ENCODE data around the gene SOS1.
"Not testable (repeated sequence)": the region's sequence is repeated elsewhere in the genome, so short reads cannot be mapped to it uniquely, and the experiment has no call there.

The SOS1 gene

DNA sequence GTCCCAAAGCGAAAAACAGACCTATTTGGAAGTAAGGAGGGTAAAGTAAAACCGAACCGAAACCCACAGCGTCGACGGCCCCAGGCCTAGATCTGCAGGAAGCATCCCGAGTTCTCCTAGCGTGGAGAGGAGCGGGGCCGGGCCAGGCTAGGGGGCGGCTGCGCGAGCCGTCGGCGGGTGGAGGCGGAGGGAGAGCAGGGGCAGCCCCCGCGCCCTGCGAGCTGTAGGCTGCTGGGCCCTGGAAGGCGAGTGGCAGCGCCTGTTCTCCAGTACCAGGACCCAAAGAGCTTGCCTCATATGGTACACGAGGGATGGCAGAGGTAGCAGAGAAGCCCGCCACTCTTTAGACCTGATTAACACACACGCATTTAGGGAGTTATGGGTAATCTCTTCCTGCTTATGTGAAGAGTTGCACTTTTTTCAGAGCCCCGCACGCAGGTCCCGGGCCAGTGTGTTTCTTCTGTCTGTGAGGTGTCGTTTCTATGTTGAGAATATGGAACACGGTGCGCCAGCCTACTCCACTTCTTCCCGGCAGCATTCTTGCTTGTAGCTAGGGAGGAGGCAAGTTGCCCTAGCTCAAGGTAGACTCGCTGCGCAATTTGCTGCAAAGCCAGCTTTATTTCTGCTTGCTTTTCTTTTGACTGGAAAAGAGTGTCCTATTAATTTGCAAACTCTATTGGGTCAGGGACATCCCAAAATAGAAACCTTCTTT, 160.1 kb downstream of the SOS1 start:
- DNase-seq = no peak

DNA sequence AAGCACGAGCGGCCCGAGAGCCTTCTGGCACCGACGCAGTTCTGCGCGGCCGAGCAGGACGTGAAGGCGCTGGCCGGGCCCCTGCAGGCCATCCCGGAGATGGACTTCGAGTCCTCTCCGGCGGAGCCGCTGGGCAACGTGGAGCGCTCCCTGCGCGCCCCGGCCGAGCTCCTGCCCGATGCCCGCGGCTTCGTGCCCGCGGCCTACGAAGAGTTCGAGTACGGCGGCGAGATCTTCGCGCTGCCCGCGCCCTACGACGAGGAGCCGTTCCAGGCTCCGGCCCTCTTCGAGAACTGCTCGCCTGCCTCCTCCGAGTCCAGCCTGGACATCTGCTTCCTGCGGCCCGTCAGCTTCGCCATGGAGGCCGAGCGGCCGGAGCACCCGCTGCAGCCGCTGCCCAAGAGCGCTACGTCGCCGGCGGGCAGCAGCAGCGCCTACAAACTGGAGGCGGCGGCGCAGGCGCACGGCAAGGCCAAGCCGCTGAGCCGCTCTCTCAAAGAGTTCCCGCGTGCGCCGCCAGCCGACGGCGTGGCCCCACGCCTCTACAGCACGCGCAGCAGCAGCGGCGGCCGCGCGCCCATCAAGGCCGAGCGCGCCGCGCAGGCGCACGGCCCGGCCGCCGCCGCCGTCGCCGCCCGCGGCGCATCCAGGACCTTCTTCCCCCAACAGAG, 160.8 kb downstream of the SOS1 start:
- peak; percentile 85 for DNase-seq

DNA sequence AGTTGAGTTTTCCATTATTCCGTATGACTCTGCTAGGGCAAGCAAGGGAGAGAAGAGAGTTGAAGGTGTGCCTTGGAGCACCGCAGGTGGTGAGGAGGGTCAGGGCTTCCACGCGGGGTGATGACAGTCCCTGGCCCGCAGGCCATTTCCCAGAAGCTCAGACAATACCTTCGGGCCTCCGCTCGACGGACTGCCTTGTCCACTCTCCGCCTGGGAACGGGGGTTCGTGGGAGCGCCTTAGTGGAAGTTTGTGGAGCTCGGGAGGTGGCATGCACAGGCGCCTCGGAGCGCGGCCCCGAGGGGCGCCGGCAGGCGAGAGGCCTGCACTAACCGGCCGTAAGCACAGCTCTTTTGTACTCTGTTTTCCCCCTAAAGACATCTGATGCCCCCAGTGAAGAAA, 161.4 kb downstream of the SOS1 start:
- no peak for DNase-seq

DNA sequence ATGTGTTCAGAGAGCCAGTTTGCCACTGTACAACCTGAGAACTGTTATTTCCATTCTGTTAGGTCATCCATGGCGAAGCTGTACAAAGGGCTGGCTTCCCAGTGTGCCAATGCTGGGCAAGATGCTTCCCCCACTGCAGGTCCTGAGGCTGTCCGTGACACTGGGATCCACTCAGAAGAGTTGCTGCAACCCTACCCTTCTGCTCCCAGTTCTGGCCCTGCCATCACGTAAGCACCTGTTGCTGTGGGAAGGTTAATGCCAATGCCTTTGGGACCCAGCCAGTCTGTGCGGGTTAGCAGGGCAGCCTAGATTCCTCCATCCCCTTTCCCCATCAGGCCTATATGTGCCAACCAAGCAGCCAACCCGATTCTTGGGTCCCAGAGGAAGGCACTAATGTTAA, 162.9 kb downstream of the SOS1 start:
- DNase-seq = no peak

DNA sequence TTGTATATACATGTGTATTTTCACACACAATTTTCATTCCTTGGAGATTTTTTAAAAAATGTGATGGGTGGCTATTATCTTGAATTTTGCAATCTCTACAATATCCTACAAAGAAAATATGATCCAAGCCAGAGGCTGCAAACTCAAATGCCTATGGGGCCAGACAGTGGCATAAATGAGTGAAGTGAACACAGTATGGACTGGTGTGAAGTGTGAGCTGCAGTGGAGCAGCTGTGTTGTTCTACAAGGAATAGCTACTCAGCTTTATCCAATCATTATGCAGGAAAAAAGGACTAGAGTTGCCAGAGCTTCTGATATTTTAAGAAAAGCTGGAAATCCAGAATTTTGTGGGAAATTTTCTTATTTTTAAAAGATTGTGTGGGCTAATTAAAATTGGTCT, 169.1 kb downstream of the SOS1 start:
- DNase-seq = no peak

DNA sequence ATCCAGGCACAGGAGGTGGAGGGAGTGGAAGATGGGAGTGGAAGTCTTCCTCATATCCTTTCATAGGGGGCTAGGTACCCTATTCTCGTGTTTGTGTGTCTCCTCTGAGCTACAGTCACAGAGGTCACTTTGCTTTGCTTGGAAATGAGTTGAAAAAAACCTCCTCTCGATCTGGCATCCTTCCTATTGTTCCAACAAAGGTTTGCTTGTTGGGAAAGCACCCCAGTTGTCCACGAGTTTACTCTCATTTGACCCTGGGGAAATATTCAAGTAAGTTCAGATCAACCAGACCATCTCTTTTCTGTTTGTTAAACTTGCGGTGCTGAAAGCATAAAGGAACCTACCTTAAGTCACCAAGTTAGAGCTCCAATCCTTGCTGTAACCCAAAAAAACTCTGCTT, 171.9 kb downstream of the SOS1 start:
- DNase-seq = no peak

DNA sequence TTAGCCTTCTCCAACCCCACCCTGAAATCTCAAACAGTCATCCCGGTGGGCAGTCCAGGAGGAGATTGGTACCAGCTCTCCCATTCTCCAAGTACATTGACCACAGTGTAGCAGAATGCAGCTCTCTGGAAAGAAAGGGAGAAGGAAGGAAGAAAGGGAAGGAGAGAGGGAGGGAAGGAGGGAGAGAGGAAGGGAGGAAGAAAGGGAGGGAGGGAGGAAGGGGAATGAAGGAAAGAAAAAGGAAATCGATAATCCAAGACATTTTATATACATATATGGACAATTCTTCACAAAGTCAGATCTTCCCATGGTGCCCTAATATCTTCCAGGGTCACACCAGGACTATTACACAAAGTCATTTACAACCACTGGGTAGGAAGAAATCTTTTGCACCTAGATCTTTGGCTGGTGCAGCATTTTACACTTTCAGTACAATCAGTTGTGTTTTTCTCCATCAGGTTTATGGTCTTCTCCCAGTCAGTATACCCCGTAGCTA, 172.4 kb downstream of the SOS1 start:
- no peak for DNase-seq

DNA sequence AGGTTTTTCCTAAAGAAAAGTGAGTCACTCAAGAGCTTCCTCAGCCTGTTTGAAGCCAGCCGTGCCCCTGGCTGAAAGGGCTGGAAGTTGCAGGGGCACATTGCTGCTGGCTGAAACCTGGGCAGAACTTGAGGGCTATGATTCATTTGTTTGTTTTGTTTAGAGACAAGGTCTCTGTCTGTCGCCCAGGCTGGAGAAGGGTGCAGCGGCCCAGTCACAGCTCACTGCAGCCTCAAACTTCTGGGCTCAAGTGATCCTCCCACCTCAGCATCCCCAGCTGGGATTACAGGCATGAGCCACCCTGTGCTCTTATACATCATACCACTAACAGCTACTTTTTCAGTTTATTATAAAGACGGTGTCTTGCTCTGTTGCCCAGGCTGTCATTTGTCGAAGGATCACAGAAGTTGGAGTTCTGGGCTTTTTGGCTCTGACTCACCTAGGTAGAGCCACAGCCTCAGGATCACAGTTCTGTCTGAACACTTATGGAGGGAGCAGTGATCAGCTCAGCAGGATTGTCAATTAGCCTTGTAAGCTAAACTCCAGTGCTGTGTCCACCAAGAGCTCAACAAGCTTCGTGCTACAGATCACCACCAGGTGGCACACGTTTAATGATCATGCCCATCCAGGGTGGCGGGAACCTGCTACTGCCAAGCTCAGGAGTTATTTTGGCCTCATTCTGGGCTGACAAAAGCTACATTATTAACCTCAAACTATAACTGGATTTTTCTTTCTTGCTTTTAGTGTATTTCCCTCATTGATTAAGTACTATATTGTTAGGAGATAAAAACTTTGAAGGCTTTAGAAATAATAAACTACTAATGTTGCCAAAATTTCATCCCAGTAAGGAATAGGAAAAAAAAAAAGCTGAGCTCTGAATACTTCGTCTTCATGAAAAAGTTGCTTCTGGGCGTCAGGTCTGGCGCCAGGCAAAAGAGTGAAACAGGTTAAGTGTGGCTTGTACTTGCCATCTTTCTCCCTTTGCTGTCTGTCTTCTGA, 173.3 kb downstream of the SOS1 start:
- DNase-seq = peak; percentile 77

DNA sequence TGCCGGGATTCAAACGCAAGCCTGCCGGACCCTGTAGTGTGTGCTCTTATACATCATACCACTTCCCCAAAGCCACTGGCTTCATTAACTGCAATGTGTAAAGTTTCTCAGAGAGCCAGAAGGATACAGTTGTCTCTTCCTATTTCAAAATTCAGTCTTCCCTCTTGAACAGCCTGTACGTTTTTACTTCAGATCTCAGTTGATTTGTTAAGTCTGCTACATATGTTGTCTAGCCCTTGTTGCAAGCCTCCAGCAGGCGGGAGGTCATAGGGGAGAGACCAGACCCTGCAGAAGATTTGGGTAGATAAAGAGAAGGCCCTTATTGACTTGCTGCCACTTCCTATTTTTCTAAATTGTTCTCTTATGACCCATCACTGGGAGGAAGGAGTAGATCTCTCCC, 174.9 kb downstream of the SOS1 start:
- peak; percentile 24 for DNase-seq

DNA sequence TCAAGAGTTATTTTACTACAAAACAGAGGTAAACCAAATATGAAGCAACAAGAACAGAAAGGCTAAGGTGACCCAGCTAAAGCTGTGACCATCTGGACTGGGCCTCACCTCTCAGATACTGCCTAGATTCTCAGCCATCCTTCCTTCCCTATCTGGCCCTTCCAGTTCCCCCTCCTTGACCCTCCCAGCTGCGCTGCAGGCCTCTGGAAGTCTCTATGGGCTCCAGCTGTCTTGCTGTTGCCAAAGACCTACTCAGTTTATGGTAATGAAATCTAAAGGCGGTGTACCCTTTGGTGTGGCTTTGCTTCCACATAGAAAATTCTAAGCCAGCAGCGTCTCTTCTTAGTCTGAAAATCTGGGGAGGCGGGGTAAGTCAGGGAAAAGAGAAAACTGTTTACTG, 175.5 kb downstream of the SOS1 start:
- no peak for DNase-seq

DNA sequence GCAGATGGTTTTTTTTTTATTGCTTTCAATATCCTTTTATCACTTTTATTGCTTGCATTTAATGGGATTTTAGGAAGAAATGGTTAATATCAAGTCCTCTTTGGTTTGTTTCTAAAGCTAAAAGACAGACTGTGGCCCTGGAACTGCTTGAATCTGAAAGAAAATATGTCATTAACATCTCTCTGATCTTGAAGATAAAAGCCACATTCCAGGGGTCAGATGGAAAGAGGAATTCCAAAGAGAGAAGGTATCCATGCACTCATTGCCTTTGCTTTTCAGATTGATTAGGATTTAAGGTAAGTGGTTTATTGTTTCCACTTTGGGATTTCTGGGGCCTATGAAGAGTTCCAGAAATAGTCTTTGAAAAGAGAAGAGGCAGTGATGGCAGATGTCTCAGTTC, 177.1 kb downstream of the SOS1 start:
- no peak for DNase-seq

DNA sequence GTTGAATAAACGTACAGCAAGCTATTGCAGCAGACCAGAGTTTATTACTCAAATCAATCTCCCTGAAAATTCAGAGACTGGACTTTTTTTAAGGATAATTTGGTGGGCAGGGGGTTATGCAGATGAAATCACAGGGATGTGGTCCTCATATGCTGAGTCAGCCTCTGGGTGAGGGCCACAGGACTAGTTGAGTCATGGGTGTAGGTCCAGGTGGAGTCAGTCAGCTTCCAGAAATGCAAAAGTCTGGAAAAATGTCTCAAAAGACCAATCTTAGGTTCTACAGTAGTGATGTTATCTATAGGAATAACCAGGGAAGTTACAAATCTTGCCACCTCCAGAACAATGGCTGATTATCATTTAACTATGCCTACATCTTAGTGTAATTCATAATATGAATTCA, 180.1 kb downstream of the SOS1 start:
- no peak for DNase-seq

DNA sequence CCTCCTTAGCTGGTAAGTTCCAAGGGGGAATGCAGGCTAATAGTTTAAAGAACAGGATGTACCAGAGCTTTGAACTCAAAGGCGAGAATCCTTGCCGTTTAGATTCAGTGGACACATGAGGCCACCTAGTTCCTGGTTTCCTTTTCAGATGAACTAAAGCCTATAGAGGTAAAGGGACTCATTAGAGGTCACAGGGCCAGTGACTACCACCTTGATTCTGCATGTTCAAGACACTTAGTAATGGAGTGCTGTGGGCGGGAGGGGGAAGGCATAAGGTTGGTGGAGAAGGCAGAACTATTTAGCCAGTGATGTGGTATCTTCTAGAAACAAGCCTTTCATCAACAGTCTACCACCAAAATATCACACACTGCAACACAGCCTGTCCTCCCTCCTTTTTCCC, 183.3 kb downstream of the SOS1 start:
- DNase-seq = no peak

DNA sequence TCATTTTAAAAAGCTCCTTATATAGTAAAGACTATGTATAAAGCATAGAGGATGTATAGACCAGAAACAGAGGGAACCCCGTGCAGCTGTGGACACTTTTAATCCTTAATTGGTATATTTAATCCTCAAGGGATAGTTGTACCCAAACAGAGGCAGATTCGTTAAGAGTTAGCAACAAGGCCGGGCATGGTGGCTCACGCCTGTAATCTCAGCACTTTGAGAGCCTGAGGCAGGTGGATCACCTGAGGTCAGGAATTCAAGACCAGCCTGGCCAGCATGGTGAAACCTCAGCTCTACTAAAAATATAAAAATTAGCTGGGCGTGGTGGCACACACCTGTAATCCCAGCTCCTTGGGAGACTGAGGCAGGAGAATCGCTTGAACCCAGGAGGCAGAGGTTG, 184.3 kb downstream of the SOS1 start:
- DNase-seq = not testable (repeated sequence)

DNA sequence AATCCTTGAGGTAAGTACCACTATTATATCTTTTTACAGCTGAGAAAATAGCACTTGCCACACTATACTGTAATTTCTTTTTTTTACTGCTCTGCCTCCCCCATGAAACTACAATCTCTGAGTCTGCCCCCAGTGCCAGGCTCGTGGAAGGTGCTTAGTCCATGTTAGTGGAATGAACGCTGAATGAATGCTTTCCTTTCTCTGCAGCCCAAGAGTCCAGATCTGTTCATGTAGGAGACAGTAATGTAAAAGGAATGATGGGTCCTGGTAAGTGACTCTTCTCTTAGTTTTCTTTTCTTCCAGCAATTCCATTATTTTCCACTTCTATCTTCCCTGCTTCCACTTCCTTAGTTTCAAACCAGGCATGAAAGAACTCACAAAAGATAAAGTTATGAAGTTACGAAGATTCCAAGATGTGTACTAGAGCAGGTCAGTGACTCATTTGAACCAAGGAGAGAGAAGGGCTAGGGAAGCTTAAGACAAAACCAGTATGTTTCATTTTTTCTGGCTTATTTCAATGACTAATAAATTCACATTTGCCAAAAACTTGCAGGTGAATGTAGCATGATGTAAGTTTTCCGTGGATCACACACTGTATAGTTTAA, 185.2 kb downstream of the SOS1 start:
- no peak for DNase-seq

DNA sequence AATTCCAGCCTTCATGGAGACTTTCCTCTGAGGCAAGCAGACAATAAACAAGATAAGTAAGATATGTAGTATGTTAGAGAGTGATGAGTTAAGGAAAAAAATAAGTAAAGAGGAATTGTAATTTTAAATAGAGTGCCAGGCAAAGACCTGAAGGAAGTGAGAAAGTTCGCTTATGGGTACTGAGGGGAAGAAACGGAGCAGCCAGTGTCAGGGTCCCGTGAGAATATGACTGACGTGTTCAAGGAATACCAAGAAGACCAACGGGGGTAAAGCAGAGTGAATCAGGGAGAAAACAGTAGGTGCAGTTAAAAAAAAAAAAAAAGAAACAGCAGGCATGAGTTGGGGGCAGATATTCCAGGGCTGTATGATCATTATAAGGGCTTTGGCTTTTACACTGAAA, 186.1 kb downstream of the SOS1 start:
- no peak for DNase-seq

DNA sequence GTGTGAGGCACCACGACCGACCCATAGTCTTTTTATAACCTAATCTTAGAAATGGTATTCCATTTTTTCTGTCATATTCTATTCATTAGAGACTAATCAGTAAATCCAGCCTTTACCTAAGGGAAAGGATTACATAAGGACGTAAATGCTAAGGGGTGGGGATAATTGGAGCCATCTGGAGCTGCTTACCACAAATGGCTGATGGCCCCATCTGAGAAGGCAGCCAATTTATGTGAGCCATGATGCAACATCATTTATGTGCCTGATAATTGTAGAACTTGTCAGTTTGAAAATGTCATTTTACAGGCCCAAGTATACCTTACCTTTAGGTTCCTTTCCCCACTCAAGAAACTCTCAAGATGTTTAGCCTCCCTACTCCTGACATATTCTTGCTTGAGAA, 187.2 kb downstream of the SOS1 start:
- no peak for DNase-seq

DNA sequence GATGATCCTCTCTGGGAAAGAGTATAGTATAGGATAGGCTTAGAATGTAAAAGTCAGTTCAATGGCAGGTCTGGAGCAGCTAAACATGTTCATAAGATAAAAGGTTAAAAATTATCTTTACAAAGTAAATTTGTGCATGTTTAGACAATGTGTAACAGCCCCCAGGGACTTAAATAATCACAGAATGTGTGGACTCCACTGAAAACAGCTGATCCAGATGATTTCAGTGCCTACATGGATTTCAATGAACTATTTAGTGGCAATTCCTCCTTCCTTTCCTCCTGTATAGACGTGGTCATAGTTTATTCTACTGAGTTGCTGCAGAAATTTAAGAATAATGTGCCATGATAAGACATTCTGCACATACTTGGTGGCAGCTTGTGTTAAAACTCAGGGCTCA, 188.3 kb downstream of the SOS1 start:
- DNase-seq = no peak
